ENCODE measurements around the gene RHOBTB1.

Gene RHOBTB1

DNA sequence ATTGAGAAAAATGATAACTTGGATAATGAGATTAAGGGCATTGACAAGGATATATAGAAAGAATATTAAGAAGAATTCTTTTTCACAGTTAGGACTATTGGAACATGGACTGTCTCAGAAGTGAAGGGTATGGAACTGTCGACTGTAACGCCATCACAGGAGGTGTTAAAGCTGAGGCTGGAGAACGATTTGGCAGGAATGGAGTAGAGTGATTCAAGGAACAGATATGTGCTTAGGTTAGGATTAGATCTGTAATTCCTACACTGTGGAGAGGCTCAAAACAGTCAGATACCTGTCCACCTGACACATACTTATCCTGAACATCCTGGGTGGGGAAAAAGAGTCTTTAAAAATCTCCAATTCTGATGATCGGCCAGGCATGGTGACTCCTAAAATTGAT lies 30.9 kb downstream of the RHOBTB1 start:
- Histone ChIP-seq H3K27me3 (ENCODE audit: insufficient read depth, low read depth) (no peaks in the 10 kb centered on the region), H3K79me2 (ENCODE audit: insufficient read depth, low read depth) (no peaks in the 10 kb centered on the region), H4K20me1 (ENCODE audit: insufficient read depth) (no peaks in the 10 kb centered on the region), H3K4me2 (no peak overlapping the region), H3K9ac (no peak overlapping the region), H3K27ac (no peak overlapping the region), H3K36me3 (ENCODE audit: insufficient read depth) (no peaks in the 10 kb centered on the region), H3K4me1 (ENCODE audit: low read depth, poor library complexity, severe bottlenecking) (no peaks in the 10 kb centered on the region), H2AFZ (ENCODE audit: low read depth) (no peak overlapping the region), H3K4me3 (IDR thresholded peaks at IDR 0.05; ENCODE audit: insufficient read depth, low read depth, low read length) (no peak overlapping the region)
- TF ChIP-seq, protein P1, sequence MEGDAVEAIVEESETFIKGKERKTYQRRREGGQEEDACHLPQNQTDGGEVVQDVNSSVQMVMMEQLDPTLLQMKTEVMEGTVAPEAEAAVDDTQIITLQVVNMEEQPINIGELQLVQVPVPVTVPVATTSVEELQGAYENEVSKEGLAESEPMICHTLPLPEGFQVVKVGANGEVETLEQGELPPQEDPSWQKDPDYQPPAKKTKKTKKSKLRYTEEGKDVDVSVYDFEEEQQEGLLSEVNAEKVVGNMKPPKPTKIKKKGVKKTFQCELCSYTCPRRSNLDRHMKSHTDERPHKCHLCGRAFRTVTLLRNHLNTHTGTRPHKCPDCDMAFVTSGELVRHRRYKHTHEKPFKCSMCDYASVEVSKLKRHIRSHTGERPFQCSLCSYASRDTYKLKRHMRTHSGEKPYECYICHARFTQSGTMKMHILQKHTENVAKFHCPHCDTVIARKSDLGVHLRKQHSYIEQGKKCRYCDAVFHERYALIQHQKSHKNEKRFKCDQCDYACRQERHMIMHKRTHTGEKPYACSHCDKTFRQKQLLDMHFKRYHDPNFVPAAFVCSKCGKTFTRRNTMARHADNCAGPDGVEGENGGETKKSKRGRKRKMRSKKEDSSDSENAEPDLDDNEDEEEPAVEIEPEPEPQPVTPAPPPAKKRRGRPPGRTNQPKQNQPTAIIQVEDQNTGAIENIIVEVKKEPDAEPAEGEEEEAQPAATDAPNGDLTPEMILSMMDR (conservative IDR thresholded peaks at IDR 0.05; ENCODE audit: low read depth, low read length) = no peak

DNA sequence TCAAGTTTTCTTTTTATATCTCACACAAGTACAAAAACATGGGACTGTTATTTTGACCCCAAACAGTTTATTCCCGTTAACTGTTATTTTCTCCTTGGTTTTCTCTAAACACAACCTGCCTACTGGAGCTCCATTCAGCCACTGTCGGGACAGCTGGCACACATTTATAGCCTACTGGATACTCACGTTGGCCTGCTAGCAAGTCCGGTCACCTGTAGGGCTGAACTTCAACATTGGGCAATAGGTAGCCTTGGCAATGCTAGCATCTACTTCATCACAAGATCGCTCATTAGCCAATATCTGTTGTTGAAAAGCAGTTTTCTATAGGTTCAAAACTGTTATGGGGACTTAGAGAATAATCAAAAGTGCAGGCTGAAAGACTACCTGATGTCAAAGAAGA lies 32.3 kb downstream of the RHOBTB1 start:
- Histone ChIP-seq H4K20me1 (ENCODE audit: insufficient read depth) (no peaks in the 10 kb centered on the region), H3K36me3 (ENCODE audit: insufficient read depth) (no peaks in the 10 kb centered on the region), H3K4me1 (ENCODE audit: low read depth, poor library complexity, severe bottlenecking) (no peaks in the 10 kb centered on the region), H2AFZ (ENCODE audit: low read depth) (no peak overlapping the region), H3K79me2 (ENCODE audit: insufficient read depth, low read depth) (no peaks in the 10 kb centered on the region), H3K4me2 (no peak overlapping the region), H3K27ac (no peak overlapping the region), H3K9ac (no peak overlapping the region), H3K27me3 (ENCODE audit: insufficient read depth, low read depth) (no peaks in the 10 kb centered on the region), H3K4me3 (IDR thresholded peaks at IDR 0.05; ENCODE audit: insufficient read depth, low read depth, low read length) (no peak overlapping the region)
- TF ChIP-seq, protein P1 (conservative IDR thresholded peaks at IDR 0.05; ENCODE audit: low read depth, low read length) = no peak

DNA sequence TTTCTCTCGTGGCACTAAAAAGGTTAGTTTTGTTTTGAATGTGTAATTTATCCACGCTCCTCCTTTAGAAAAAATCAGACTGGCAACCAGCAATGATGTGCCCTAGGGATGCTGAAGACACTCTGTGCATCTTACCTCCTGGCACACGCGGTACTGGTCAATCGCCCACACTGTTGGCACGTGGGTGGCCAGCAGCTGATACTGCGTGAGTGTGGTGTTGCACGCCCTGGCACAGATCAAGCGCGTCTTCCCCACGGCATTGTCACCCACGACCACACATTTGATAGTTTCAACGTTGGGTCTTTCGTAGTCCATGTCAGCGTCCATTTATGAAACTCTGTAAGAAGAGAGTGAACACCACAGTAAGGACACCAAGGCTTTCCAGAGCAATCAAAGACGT lies 32.8 kb downstream of the RHOBTB1 start:
- TF ChIP-seq, protein P1 (conservative IDR thresholded peaks at IDR 0.05; ENCODE audit: low read depth, low read length) = no peak
- Histone ChIP-seq H3K4me3 (IDR thresholded peaks at IDR 0.05; ENCODE audit: insufficient read depth, low read depth, low read length) (no peak overlapping the region), H3K27me3 (ENCODE audit: insufficient read depth, low read depth) (no peaks in the 10 kb centered on the region), H3K9ac (no peak overlapping the region), H3K36me3 (ENCODE audit: insufficient read depth) (no peaks in the 10 kb centered on the region), H3K79me2 (ENCODE audit: insufficient read depth, low read depth) (no peaks in the 10 kb centered on the region), H3K4me1 (ENCODE audit: low read depth, poor library complexity, severe bottlenecking) (no peaks in the 10 kb centered on the region), H2AFZ (ENCODE audit: low read depth) (no peak overlapping the region), H3K4me2 (no peak overlapping the region), H4K20me1 (ENCODE audit: insufficient read depth) (no peaks in the 10 kb centered on the region), H3K27ac (no peak overlapping the region)

DNA sequence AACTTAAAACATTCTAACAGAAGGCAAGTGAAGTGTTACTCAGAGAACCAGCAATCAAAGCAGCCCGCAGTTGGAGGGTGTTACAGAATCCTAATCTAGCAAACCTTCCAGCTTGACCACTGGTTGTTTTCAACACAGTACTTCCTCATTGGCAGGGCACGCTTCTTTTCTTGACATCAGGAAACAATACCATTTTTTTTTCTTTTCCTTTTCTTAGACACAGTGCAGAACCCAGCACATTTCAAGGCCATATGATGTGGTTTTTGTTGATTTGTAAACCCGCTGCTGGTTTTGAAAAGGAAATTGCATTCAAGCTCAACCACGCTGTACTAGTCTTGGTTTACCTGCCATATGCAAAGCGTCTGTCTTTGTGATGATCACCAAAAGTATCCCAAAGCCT lies 33.4 kb downstream of the RHOBTB1 start:
- Histone ChIP-seq H3K27me3 (ENCODE audit: insufficient read depth, low read depth) (no peaks in the 10 kb centered on the region), H3K27ac (no peak overlapping the region), H3K4me3 (IDR thresholded peaks at IDR 0.05; ENCODE audit: insufficient read depth, low read depth, low read length) (no peak overlapping the region), H4K20me1 (ENCODE audit: insufficient read depth) (no peaks in the 10 kb centered on the region), H3K9ac (no peak overlapping the region), H3K36me3 (ENCODE audit: insufficient read depth) (no peaks in the 10 kb centered on the region), H3K4me1 (ENCODE audit: low read depth, poor library complexity, severe bottlenecking) (no peaks in the 10 kb centered on the region), H3K4me2 (no peak overlapping the region), H3K79me2 (ENCODE audit: insufficient read depth, low read depth) (no peaks in the 10 kb centered on the region), H2AFZ (ENCODE audit: low read depth) (no peak overlapping the region)
- TF ChIP-seq, protein P1 (conservative IDR thresholded peaks at IDR 0.05; ENCODE audit: low read depth, low read length) = no peak
